GM18861 (cell line): ENCODE results near the gene DUOX1.

ENCODE experiments used
- ATAC-seq: cut with Tn5 transposase; IDR thresholded peaks from one replicate; pipeline ENCODE4 v1.9.1; 2021; ENCODE audit not compliant: unreplicated experiment

The DUOX1 gene

GRCh38 chr15:45166834-45167630, 37.2 kb downstream of the DUOX1 start:
- ATAC-seq, result peak; percentile 78

GRCh38 chr15:45167631-45168205, 37.9 kb downstream of the DUOX1 start:
- ATAC-seq, result no peak

GRCh38 chr15:45168286-45168685, 38.5 kb downstream of the DUOX1 start:
- no peak for ATAC-seq

GRCh38 chr15:45168751-45169551, 39.2 kb downstream of the DUOX1 start:
- no peak for ATAC-seq

- ATAC-seq, result no peak
Measured at GRCh38 chr15:45169608-45170480, 40.0 kb downstream of the DUOX1 start.

GRCh38 chr15:45171912-45172311, 42.1 kb downstream of the DUOX1 start:
- ATAC-seq, result no peak

GRCh38 chr15:45174069-45174468, 44.3 kb downstream of the DUOX1 start:
- ATAC-seq, result no peak

GRCh38 chr15:45174577-45174976, 44.8 kb downstream of the DUOX1 start:
- no peak for ATAC-seq

- no peak for ATAC-seq
Measured at GRCh38 chr15:45177285-45177684, 47.5 kb downstream of the DUOX1 start.

GRCh38 chr15:45179221-45179985, 49.6 kb downstream of the DUOX1 start:
- ATAC-seq, result no peak

GRCh38 chr15:45180201-45180600, 50.4 kb downstream of the DUOX1 start:
- no peak for ATAC-seq

GRCh38 chr15:45180648-45181436, 51.0 kb downstream of the DUOX1 start:
- no peak for ATAC-seq

- ATAC-seq, result no peak
Measured at GRCh38 chr15:45181491-45182285, 51.9 kb downstream of the DUOX1 start.

GRCh38 chr15:45182996-45183395, 53.2 kb downstream of the DUOX1 start:
- ATAC-seq, result no peak

- no peak for ATAC-seq
Measured at GRCh38 chr15:45183511-45183910, 53.7 kb downstream of the DUOX1 start.

GRCh38 chr15:45184562-45185041, 54.8 kb downstream of the DUOX1 start:
- ATAC-seq, result no peak

- ATAC-seq, result no peak
Measured at GRCh38 chr15:45185069-45185779, 55.4 kb downstream of the DUOX1 start.
